Measurements from ENCODE around the gene GDF15.
"Not testable (repeated sequence)": the region's sequence is repeated elsewhere in the genome, so short reads cannot be mapped to it uniquely, and the experiment has no call there.

GDF15 gene

DNA sequence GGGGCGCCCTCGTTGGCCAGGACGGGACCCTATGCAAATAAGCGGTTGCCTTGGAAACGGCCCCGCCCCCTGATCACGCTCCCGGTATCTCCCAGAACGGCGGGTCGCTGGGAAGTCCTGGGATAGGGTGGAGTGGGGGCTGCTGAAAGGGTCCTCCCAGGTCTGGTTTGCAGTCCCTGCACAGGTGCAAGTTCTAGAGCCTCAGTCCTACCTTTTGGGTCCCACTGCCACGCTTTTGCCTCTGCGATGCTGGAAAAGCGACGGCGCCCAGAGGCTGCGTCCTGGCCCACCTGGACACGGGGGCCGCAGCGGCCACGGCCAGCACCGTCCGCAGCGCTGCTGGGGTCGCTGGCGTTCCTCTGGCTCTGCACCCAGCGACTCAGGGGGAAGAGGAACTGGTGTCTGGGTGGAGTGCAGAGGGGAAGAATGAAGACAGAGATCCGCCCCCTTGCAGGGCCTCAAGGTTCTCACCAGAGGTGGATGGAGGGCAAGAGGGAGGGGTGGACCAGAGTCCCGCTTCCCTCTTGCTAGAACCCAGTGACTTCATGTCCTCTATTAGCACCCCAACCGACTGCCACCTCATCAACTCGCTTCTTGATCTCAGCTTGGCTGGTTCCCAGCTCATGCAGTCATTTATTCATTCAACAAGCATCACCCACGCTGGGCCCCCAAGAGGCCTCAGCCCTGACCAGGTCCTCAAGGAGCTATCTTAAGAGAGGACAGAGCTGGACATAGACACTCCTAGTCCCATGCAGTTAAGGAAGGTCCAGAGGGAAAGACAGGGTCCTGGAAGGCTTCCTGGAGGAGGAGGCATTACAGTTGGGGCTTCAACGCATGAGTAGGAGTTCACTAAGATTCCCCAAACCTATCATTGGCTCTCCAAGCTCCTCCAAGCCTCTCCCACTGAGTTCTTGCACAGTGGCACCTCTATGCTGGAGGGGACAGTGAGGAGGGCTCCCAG is 11.6 kb downstream of the GDF15 start, which contains the start of gene LRRC25:
LRRC25 (minus strand) TSS at position 381 of the 961 bp plus-strand sequence. CDS start 659 bp downstream, outside the sequence.
- no peak within 1 kb of the TSS for H3K4me3 ChIP-seq (ENCODE audit: low read depth, low read length)
- TF ChIP-seq, protein P1, sequence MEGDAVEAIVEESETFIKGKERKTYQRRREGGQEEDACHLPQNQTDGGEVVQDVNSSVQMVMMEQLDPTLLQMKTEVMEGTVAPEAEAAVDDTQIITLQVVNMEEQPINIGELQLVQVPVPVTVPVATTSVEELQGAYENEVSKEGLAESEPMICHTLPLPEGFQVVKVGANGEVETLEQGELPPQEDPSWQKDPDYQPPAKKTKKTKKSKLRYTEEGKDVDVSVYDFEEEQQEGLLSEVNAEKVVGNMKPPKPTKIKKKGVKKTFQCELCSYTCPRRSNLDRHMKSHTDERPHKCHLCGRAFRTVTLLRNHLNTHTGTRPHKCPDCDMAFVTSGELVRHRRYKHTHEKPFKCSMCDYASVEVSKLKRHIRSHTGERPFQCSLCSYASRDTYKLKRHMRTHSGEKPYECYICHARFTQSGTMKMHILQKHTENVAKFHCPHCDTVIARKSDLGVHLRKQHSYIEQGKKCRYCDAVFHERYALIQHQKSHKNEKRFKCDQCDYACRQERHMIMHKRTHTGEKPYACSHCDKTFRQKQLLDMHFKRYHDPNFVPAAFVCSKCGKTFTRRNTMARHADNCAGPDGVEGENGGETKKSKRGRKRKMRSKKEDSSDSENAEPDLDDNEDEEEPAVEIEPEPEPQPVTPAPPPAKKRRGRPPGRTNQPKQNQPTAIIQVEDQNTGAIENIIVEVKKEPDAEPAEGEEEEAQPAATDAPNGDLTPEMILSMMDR (IDR thresholded peaks at IDR 0.05; ENCODE audit: low read depth, low read length): no peak

DNA sequence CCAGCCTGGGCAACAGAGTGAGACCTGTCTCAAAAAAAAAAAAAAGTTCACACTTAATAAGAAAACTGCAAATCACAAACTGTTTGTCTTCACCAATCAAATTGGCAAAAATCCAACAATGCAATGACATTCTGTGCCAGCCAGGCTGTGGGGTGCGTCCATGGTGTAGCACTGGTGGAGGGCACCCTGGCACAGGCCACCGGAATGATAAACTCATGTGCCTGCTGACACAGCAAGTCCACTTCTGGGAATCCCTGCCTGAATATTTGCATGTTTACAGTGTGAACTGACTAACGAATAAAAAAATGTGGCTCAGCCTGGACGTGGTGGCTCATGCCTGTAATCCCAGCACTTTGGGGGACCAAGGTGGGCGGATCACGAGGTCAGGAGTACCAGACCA is 13.1 kb downstream of the GDF15 start:
- no peak overlapping the region for H3K4me3 ChIP-seq (ENCODE audit: low read depth, low read length)
- TF ChIP-seq, protein P1 (IDR thresholded peaks at IDR 0.05; ENCODE audit: low read depth, low read length): no peak

DNA sequence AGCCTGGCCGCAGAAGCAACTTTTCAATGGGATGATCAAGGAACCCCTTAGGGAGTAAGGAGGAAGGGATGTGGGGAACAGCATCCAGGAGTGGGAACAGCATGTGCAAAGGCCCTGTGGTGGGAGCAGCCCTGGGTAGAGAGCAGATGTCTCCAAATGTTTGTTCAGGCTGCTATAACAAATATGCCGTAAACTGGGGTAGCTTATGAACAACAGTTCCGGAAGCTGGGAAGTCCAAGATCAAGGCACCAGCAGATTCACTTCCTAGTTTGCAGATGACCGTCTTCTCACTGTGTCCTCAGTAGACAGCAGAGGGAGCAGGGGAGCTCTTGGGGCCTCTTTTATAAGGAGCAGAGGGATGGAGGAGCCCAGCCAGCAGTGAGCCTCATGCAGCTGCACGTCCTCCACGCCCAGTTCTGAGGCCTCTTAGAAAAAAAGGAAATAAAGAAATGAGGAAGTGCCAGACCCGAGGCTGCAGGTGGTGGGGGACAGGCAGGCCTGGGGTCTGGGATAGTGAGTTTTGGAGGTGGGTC is 15.7 kb downstream of the GDF15 start:
- TF ChIP-seq, protein P1 (IDR thresholded peaks at IDR 0.05; ENCODE audit: low read depth, low read length): peak; percentile 30; the same call in 1 of the 2 replicates
- H3K4me3 ChIP-seq (ENCODE audit: low read depth, low read length): no peak overlapping the region

- not testable (repeated sequence) for H3K4me3 ChIP-seq (ENCODE audit: low read depth, low read length)
Observed at GRCh38 chr19:18402455-18403248, 16.7 kb downstream of the GDF15 start.

- H3K4me3 ChIP-seq (ENCODE audit: low read depth, low read length): not testable (repeated sequence)
Observed at GRCh38 chr19:18405754-18406153, 19.8 kb downstream of the GDF15 start.

- TF ChIP-seq, protein P1 (IDR thresholded peaks at IDR 0.05; ENCODE audit: low read depth, low read length): no peak
- H3K4me3 ChIP-seq (ENCODE audit: low read depth, low read length): no peak overlapping the region
Observed at GRCh38 chr19:18406749-18407148, 20.8 kb downstream of the GDF15 start.

DNA sequence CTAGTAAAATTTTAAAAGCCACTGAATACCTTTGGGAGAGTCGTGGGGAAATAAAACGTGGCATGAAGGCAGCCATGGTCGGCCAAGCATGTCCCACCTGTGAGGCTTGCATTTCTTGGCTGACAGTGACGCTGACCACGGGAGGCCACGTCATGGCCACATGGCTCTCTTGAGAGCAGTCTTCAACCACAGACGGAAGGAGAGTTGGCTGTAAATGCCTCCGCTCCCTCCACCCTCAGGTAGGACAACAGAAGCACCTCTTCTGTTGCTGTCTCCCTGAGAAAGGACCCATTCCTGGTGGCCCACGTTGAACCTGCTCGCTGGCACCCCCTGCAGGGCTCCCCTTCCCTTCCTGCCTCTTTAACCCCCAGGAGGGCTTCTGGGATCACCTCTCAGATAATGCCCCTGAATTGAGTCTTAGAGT is 22.1 kb downstream of the GDF15 start:
- H3K4me3 ChIP-seq (ENCODE audit: low read depth, low read length): no peak overlapping the region
- TF ChIP-seq, protein P1 (IDR thresholded peaks at IDR 0.05; ENCODE audit: low read depth, low read length): peak; percentile 33

Measured in WI38 (cell line).